GM19468 (cell line): ENCODE results near the gene CDHR1.
A peak's percentile ranks its signal among the peaks of the same experiment; 100 is the strongest.
"Not testable (repeated sequence)": the region's sequence is repeated elsewhere in the genome, so short reads cannot be mapped to it uniquely, and the experiment has no call there.

Experiments
- ATAC-seq: cut with Tn5 transposase; IDR thresholded peaks from one replicate; pipeline ENCODE4 v1.9.1; 2021; ENCODE audit warnings: mild to moderate bottlenecking, moderate library complexity, moderate number of reproducible peaks; ENCODE audit not compliant: unreplicated experiment; ENCODE audit errors: extremely low read depth

The CDHR1 gene

DNA sequence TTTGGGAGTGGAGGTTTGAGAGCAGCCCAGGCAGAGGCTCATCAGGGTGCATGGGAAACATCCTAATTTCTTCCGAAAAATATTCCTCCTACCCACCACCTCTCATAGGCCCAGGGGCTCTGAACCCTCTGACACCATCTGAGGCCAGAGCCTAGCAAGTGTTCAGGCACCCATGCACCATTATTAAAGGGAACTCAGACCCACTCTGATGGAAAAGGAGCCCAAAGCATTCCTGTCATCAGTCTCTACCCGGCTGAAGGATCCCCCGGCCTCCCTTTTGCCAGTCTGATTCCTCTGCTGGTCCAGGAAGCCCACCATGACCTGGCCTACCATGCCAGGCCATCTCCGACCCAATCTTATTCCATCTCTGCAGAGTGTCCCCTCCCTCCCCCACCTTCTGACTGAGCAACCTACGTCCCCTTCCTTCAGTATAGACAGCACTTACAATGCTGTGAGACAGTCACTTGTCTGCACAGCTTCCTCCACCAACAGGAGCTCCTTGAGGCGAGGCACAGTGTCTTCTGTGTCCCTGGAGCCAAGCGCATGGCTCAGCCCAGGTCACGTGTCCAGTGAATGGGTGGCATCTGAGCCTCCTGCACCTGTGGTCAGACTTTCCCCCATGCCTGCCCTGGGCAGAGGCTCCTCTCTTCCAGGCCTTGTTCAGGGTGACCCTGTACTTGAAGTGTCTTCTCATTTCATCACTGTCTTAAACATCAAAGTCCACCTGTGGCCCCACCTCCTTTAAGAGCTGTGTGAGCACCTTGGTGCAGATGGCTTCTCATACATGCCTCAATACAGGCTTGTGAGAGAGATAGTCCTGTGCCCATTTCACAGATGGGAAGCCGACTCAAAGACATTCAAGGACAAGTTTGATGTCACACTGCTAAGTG, 21.6 kb upstream of the CDHR1 start:
- ATAC-seq: no peak

DNA sequence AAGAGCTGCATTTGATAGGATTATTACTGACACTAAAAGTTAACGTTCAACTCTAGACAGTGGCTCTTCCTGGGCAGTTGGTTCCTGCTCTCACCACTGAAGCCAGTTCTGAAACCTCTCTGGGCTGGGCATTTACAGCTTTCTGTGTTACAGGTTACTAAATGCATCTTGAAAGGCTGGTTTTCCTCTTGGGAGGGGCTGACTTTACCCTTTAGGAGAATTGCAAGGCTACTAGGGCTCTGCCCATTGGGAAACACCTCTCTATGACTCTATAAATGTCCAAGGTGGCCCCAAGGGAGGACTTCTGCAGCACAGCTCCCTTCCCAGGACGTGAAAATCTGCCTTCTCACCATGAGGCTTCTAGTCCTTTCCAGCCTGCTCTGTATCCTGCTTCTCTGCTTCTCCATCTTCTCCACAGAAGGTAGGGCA, 20.8 kb upstream of the CDHR1 start, which contains the start of gene GPR15LG:
Gene GPR15LG (plus strand): TSS at position 301 of the 429 bp plus-strand sequence. CDS start 51 bp downstream, at position 352.
- no peak for ATAC-seq

DNA sequence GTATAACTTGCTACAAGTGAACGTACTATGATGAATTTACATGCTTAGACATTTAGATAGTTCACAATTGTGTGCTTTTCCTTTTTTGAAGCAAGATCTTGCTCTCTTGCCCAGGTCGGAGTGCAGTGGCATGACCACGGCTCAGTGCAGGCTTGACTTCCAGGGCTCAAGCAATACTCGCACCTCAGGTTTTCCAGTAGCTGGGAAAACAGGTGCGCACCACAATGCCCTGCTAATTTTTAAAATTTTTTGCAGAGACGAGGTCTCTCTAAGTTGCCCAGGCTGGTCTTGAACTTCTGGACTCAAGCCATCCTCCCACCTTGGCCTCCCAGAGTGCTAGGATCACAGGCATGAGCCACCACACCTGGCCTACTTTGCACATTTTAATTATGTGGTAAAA, 18.9 kb upstream of the CDHR1 start:
- ATAC-seq: no peak

DNA sequence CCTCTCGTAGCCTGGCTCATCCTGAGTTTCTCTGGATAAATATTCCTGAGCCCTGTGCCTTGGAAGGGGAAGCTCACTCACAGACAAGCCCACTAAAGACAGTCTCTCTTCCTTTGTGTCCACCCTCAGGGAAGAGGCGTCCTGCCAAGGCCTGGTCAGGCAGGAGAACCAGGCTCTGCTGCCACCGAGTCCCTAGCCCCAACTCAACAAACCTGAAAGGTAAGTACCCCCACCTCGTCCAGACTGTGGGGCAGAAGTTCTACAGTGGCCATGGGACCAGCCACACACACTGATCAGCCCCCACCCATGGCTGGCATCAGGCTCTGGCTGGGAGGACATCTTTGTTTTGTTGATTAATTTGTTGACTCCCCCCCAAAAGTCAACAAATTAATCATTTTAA, 18.0 kb upstream of the CDHR1 start:
- ATAC-seq: no peak

DNA sequence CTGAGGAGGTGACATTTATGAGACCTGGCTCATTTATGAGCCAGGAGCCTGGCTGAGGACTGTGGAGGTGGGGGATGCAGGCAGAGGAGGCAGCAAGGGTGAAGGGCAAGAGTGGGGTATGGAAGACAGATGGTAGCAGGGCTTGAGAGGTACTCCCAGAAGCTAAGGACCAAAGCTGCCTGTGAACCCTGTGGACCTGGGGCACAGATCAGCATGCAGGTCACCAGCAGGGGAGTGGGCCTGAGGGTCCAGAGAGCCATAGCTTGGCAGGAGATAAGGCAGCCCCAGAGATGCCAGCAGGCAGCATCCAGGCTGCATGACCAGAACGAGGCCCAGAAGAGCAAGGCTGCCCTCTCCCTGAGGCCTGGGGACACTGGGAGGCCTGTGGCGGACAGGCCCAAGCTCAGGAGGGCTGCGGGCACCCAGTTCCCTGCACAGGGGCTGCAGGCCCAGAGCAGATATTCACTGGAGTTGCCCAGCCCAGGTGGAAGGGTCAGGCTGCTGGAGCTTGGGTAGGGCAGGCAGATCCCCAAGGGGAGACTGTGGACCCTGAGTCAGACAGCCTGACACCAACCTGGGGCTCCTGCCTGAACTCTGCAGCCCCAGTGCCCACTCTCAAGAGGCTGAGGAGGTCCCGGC, 17.4 kb upstream of the CDHR1 start:
- ATAC-seq: no peak

DNA sequence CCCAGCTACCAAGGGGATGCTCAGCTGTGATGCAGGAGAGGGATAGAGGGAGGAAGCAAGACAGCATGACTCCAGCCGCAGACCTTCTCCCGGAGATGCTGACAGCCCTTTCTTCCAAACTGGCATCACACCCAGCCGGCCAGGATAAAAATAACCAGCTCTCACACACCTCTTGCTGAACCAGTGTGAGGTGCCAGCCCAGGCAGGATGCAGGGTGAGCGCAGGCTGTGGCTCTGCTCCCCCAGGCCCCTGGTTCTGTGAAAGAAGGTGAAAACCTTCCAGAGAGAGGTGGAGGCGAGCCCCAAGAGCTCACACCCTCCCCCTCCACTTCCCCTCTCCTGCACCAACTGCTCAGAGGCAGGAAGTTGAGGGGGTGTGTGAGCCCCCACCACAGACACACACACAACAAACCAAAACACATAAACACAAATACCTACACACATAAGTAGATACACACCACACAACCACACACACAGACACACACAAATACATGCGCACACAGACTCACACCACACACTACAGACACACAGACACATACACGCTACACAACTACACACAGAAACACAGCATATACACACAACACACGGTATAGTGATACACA, 16.7 kb upstream of the CDHR1 start:
- ATAC-seq: peak; percentile 42

DNA sequence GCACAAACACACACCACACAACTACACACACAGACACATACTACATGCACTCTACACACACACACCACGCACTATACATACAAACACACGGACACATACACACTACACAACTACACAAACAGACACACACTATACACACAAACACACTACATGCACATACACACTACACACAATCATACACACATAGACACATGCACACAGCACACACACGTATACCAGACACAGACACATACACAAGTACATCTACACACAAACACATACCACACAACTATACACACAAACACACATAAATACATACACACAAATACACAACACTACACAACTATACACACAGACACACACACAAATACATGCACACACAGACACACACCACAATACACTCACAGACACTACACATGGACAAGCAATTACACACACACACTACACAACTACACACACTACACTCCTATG, 16.2 kb upstream of the CDHR1 start:
- no peak for ATAC-seq

DNA sequence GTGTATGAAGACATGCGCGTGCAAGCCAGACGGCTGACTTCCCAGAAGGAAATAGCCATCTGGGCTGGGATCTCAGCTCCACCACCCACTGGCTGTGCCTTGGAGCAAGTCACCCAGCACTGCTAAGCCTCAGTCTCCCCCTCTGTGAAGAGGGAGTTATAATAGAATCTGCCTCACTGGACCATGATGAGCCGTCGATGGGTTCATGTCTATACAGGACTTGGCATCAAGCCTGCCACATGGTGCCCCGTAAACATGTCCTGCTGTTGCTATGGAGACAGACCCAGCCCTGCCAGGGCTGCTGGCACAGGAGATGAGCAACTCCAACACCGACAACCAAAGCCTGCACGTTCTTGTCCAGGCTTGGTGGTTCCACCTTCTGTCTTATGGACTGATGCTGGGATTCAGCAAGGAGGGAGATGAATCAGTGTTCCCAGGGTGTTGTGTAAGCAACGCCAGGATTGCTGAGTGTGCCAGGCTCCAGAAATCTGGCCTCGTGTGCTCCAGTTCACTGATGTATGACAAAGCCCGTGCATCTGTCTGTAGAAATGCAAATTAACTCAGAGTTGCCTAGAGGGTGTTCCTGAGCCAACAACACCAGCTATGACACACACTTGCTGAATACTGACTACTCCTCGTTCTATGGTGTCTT, 15.2 kb upstream of the CDHR1 start:
- peak; percentile 92 for ATAC-seq

DNA sequence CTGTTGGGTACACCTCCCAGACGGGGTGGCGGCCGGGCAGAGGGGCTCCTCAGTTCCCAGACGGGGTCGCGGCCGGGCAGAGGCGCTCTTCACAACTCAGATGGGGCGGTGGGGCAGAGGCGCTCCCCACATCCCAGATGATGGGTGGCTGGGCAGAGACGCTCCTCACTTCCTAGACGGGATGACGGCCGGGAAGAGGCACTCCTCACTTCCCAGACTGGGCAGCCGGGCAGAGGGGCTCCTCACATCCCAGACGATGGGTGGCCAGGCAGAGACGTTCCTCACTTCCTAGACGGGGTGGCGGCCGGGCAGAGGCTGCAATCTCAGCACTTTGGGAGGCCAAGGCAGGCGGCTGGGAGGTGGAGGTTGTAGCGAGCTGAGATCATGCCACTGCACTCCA, 14.0 kb upstream of the CDHR1 start:
- ATAC-seq: not testable (repeated sequence)

DNA sequence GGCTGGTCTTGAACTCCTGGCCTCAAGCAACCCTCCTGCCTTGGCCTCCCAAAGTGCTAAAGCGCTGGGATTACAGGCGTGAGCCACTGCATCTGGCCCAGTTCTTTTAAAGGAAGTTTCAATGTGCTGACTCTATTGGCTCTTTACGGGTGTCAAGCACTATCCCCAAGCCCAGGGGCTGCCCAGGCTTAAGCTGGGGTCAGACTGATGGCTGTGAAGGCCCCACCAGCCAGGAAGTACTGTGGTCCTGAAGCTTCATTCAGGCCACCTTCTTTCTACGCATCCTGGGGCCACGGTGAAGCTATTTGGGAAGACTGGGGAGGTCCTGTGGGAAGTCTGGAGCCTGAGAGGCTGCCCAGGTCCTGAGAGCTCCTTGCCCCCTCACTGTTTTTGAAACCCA, 12.7 kb upstream of the CDHR1 start:
- ATAC-seq: no peak

DNA sequence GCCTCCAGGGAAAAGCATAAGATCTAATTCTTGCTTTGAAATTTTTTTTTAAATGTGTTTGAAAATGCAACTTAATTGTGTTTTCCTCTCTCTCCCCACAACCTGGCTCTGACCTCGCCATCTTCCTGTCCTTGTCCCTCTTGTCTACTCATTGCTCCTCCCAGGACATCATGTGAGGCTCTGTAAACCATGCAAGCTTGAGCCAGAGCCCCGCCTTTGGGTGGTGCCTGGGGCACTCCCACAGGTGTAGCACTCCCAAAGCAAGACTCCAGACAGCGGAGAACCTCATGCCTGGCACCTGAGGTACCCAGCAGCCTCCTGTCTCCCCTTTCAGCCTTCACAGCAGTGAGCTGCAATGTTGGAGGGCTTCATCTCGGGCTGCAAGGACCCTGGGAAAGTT, 9.8 kb upstream of the CDHR1 start:
- ATAC-seq: no peak

DNA sequence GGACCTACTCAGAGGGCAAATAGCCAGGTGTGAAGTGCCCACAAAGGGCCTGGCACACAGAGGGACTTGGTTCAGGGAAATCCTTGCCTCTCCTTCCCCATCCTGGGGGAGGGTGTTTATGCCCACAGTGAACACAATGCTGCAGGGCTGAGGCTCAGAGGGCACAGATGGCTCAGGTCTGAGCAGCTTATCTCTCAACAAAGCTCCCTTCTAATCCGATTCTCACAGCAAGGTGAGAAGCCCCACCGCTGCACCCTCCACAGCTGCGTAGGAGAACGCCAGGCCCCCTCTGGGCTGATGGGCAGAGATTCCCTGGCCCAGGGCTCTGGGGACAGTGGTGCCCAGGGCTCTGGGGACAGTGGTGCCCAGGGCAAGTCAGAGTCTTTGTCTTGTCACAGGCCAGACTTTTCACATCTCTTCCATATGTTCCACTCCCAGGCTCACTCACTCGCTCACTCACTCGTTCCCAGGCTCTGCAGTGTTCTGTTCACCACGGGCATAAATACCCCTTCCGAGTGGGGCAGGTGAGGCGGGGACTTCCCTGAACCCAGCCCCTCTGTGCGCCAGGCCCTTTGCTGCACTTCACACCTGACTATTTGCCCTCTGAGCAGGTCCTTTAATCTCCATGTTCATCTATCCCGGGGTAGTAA, 8.7 kb upstream of the CDHR1 start:
- no peak for ATAC-seq

DNA sequence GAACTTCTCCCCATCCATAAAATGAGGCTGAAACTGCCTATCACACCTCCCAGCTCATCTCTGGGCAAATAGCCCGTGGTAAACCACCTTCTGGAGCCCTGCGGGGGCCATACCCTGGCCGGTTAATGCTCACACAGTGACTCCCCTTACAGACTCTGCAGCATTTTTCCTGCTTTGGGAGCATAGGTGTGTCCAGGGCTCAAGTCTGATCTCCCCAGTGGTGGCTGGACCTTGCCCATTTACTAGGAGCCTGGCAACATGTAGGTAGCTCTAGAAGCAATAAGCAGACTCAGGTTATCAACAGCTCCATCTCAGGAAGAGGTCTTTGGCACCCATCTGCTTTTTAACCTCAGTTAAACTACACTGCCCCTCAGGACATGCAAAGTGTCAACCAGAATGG, 5.5 kb upstream of the CDHR1 start:
- no peak for ATAC-seq

DNA sequence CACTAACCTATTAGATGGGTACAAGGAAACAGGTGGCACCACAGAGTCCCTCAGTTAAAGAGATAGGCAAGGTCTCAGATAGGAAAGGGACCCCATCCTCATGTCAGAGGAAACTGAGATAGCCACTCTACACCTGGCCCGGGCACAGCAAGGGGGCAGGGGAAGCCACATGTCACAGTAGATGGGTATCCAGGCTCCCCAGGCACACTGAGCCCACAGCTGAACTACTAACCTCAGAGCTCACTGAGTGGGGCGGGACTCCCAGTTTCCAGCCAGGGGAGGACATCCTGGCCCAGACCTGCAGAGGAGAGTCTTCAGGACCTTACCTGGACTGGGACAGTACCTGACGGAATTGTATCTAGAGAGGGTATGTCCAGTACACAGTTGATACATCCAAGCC, 3.7 kb upstream of the CDHR1 start:
- ATAC-seq: no peak

DNA sequence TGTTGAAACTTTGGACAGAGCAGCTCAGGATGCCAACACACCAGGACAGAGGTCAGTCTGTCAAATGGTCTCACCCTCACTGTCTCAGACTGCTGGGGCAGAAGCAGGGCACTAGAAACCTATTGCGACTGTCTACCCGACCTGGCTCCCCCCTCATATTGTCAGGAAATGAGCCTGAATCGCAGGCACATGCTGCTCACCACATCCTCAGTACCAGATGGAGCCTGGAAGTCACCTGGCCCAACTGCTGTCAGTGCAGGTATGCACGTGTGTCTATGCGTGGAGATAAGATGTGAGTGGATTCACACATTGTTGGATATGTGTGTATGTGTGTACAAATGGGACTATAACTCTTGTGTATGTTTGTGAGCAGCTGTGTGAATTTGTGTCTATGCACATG, 3.2 kb upstream of the CDHR1 start:
- no peak for ATAC-seq

DNA sequence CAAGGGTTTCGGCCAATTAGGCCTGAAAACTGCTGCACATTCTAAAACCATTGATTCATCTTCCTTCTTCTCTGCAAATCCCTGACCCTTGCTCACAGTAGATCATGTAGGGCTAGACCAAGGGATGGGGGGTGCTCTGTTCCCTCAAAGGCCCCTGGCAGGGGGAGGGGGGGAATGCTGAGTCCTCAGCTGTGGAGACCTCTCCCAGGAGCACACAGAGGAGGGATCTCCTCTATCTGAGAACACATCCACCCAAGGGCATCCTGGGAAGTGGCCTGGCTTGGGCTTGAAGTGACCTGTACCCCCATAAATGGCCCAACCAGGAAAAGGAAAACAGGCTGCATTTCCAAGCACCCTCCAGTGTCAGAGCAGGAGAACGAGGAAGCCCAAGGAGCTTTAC, 1.0 kb upstream of the CDHR1 start:
- no peak for ATAC-seq

DNA sequence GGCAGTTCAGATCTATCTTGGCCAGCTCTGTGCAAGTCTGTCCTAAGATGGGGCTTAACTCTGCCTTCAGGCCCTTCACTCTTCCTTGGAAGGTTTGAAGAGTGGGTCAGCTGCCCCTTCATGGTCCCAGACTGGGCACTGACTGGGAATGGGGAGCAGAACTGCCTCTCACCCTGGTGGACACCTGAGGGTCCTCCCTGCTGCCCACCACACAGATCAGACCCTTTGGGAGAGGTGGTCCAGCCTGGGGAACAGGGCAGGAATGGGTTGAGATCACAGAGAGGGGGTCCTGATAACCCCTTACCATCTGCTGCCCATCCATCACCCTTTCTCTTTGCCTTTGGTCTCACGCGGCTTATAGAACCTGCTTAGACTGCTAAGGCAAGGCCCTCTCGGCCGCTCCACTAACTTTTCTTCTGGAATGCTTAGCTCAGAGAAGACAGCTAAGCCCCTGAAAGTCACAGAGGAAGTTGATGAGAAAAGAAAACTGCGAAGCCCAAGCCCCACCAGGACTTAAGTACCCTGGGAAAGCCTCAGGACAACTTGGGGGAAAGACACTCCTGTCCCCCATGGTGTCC, 402 bp upstream of the CDHR1 start:
- no peak for ATAC-seq

DNA sequence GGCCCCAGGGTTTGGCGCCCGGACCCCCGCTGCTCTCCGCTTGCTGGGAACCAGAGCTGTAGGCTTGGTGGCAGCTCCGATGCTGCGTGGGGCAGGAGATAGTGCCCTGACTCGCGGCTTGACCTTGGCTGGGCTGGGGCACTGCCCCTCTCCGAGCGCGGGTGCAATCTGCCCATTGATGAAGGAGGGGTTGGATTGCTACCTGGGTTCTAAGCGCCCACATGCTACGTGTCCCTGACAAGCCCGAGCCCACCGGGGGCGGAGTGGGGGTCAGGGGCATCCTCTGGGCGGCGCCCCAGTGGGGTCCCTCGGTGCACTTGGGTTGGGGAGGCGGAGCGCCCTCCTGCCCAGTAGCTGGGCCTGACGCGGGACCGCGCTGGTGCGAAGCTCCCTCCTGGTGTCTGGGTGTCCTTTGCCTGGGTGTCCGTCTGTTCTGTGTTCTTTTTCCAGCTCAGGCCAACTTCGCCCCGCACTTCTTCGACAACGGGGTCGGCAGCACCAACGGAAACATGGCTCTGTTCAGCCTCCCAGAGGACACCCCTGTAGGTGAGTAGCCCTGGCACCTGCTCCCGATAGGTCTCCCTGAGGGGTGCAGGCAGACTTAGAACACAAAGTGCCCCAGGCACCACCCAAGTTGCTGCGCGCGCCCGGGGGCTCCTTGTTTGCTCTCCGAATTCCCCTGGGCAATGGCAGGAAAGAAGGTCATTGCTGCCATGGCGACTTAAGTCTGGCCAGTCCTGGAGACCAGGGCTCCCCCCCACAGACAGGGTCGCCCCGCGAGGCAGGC, 900 bp downstream of the CDHR1 start:
- ATAC-seq: no peak

DNA sequence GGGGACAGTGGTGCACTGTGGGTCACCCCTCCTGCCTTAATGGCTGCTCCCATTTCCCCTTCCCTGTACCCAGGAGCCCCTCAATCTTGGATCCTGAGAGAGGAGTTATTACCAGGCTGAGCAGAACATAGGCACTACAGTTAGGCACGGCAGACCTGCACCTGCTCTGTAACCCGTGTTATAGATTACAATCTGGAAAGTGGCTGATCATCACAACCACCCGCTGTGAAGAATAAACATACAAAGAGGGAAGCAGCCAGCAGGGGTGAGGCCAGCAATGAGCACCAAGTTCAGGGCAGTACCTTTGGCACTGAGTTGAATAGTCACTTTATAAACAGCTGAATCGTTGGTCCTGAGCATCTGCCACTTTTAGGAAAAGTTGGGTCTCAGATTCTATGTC, 1.7 kb downstream of the CDHR1 start:
- ATAC-seq: no peak
